HFF-Myc (cell line): ENCODE measurements around the gene IL25.

ENCODE experiments used
- DNase-seq: peaks from one replicate; pipeline ENCODE4 v3.0.0-alpha.2; 2011; ENCODE audit warnings: low read depth; ENCODE audit errors: extremely low read depth
- H3K4me3 ChIP-seq: replicated peaks from 2 replicates; pipeline ENCODE4 v1.5.1; 2011; ENCODE audit warnings: low read depth, mild to moderate bottlenecking, control low read depth, low read length
- CTCF ChIP-seq: IDR thresholded peaks from 2 replicates; pipeline ENCODE4 v1.5.1; 2012; ENCODE audit warnings: mild to moderate bottlenecking, low read depth, low read length, control low read depth; ENCODE audit errors: missing control alignments

The IL25 gene

DNA sequence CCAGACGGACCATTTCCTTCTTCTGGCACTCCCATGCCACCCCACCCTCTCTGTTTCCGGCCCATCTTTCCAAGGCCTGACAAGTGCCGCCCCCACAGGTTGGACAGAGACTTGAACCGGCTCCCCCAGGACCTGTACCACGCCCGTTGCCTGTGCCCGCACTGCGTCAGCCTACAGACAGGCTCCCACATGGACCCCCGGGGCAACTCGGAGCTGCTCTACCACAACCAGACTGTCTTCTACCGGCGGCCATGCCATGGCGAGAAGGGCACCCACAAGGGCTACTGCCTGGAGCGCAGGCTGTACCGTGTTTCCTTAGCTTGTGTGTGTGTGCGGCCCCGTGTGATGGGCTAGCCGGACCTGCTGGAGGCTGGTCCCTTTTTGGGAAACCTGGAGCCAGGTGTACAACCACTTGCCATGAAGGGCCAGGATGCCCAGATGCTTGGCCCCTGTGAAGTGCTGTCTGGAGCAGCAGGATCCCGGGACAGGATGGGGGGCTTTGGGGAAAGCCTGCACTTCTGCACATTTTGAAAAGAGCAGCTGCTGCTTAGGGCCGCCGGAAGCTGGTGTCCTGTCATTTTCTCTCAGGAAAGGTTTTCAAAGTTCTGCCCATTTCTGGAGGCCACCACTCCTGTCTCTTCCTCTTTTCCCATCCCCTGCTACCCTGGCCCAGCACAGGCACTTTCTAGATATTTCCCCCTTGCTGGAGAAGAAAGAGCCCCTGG is 3.1 kb downstream of the IL25 start:
- DNase-seq = no peak
- no peak overlapping the region for H3K4me3 ChIP-seq
- no peak for TF ChIP-seq CTCF

DNA sequence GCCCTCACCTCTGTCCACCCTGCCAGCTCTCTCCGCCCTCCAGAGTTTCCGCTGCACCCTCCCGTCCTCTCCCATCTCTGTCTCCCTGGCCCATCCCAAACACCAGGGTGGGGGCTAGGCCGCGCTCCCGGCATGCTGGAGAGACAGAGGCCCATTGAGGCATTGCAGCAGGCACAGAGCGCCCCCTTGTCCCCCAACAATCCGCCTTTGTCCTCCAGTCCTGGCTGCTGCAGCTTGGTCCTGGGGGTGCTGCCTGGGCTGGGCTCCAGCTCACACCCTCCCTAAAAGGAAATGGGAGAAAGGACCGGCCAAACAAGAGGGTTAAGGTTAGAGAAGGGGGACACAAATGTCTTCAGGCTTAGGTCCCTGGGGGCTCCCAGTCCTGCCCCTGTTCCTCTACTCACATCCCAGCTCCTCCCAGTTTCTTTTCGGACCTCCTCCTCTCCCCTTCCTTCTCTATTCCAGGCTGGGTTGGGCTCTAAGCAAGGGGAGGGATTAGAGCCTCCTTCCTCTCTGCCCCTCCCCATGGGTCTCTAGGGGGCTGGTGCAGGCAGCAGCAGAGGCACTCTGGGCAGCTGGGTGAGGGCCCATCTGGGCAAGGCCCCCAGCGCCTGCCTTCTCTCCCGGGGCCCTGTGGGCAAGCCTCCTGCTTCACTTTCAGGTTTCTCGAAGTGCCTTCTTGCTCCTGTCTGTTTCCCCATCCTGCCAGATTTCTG is 4.0 kb downstream of the IL25 start, which contains the start of gene CMTM5:
Gene CMTM5 (plus strand): TSS at position 565 of the 716 bp plus-strand sequence. CDS start 206 bp downstream, outside the sequence.
- TF ChIP-seq CTCF = no peak
- no peak within 1 kb of the TSS for H3K4me3 ChIP-seq
- DNase-seq = no peak

GRCh38 chr14:23377198-23377550 is 4.6 kb downstream of the IL25 start:
- no peak for DNase-seq
- H3K4me3 ChIP-seq = no peak overlapping the region
- no peak for TF ChIP-seq CTCF

- no peak for DNase-seq
- TF ChIP-seq CTCF = no peak
- no peak overlapping the region for H3K4me3 ChIP-seq
Measured at GRCh38 chr14:23377573-23378563, 5.3 kb downstream of the IL25 start.

DNA sequence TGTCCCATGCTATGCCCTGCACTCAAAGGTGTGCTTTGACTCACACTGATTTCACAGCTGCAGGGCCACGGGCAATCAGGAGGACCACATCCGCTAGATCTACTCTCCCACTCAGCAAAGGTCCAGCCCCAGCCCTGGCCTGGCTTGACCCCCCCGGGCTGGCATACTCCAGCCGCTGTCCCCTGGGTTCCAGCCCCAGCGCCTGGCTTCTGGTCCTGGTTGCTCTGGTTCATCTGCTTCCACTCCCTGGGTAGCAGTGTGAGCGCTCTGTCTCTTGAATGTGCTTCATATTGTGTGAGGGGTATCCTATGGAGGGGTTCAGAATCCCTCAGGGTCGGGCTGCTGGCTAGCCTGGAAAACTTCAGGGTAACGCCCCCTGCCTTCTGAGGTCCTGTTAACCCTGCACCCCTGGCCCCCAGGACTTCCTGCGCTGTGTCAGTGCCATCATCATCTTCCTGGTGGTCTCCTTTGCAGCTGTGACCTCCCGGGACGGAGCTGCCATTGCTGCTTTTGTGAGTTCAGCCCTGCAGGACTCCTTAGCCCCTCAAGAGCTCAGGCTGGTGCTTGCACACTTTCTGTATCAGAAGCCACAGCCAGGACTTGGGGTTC is 6.1 kb downstream of the IL25 start:
- TF ChIP-seq CTCF = no peak

DNA sequence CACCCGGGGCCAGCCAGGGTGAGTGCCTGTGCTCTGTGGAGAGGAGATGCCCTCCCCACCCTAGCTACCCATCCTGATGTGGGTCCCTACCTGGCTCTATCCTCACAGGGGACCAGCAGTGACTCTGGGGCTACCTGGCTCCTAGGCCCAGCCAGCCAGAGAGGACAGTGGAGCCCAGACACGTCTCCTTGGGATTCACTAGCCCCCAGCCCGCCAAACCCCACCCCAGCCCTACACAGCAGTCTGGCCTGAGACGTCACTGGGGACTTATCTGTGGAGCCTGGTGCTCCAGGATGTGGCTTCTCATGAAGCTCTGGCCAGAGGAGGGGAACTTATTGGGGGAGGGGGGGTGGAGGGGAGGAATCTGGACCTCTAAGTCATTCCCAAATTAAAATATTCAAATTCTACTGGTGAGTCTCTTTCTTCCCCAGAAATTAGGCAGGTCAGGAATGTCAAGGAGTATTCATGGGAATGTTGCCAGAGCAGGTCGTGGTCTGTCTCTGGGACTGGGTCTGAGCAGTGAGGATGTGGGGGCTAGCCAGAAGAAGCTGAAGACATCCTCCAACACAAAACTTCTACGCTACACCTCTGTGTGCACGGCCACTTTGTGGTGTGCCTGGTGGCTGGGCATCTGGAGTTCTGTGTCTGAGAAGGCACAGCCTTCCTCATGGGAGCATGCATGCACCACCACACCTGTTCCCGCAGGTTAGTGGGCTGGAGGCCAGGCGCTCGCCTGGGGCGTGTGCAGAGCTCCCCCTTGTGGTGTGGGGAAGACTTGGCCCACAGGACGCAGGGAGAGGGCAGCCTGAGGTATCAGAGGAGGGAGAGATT is 7.0 kb downstream of the IL25 start:
- peak; percentile 98 for TF ChIP-seq CTCF
- H3K4me3 ChIP-seq = no peak overlapping the region
- DNase-seq = no peak

More for the DNA sequence above, 6.1 kb downstream of the IL25 start:
- no peak overlapping the region for H3K4me3 ChIP-seq
- DNase-seq = no peak
